GM23248 (cell line): ENCODE data around the gene TBCEL.

ENCODE experiments used
- EZH2 ChIP-seq: fragments of 200-600 bp; sonication (generic); IDR thresholded peaks from 2 replicates; pipeline ENCODE4 v1.6.1; 2018; ENCODE audit warnings: antibody characterized with exemption, mild to moderate bottlenecking; ENCODE audit not compliant: insufficient read depth, poor library complexity, severe bottlenecking
- EZH2phosphoT487 ChIP-seq: fragments of 200-600 bp; sonication (generic); IDR thresholded peaks from 2 replicates; pipeline ENCODE4 v1.6.1; 2018; ENCODE audit warnings: antibody characterized with exemption, moderate library complexity, mild to moderate bottlenecking, low read depth; ENCODE audit not compliant: insufficient read depth

DNA sequence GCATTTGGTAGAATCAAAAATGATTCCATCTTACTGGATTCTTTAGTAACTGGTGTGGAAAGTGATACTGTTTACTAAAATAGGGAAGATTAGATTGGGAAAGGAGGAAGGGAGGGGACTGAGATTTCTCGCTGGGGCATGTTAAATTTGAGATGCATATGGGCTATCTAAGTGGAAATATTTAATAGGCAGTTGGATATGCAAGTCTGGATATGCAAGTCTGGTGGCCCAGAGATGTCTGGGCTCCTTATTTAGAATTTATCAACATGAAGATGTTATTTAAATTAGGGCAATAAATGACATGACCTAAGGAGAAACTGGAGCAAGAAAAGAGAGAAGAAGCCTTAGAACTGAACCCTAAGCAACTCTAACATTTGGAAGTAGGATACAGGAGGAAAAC is 17.0 kb upstream of the TBCEL start:
- TF ChIP-seq EZH2phosphoT487 (no peak), EZH2 (no peak)
